ENCODE results near the gene ARHGAP25.

DNA sequence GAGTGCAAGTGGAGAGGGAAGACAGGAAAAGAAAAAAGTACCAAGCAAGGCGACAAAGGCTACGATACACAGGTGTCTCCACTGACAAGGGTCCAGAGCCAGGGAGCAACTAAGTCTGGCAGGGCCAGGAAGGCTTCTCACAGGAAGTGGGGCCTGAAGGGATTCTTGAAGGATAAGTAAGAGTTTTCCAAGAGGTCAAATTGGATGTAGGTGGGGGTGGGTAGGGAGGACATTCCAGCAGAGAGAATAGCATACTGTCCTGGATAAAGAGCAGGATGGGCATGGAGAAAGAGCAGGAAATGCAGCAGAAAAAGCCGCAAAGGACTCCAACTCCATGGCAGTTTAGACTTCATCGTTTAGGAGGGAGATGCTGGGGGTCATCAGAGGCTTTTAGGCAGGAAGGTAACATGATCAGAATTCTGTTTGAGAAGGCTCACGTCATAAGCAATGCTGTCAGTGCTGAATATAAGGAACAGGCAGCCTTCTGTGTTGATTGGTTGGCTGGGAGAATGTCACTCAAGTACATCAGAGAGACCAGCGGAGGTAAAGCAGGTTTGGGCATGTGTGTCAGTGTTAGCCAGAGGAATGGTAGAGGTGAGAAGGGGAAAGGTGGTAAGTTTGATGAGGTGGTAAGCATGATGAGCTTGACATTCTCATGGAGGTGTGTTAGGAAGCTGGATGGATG is 35.1 kb downstream of the ARHGAP25 start:
- TF ChIP-seq, protein P1, sequence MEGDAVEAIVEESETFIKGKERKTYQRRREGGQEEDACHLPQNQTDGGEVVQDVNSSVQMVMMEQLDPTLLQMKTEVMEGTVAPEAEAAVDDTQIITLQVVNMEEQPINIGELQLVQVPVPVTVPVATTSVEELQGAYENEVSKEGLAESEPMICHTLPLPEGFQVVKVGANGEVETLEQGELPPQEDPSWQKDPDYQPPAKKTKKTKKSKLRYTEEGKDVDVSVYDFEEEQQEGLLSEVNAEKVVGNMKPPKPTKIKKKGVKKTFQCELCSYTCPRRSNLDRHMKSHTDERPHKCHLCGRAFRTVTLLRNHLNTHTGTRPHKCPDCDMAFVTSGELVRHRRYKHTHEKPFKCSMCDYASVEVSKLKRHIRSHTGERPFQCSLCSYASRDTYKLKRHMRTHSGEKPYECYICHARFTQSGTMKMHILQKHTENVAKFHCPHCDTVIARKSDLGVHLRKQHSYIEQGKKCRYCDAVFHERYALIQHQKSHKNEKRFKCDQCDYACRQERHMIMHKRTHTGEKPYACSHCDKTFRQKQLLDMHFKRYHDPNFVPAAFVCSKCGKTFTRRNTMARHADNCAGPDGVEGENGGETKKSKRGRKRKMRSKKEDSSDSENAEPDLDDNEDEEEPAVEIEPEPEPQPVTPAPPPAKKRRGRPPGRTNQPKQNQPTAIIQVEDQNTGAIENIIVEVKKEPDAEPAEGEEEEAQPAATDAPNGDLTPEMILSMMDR (IDR thresholded peaks at IDR 0.05), result no peak
- no peak for TF ChIP-seq EP300 (IDR thresholded peaks at IDR 0.05)
